Measurements from ENCODE around the gene DCAF15. TPM values are rescaled to one million over a fixed set of nuclear protein-coding genes. Genes with fewer than 3 reads are reported as not detected.
A peak's percentile ranks its signal among the peaks of the same experiment; 100 is the strongest.

DCAF15 gene
- total RNA-seq, 1 donor from 2014 or later = 21.0 TPM

DNA sequence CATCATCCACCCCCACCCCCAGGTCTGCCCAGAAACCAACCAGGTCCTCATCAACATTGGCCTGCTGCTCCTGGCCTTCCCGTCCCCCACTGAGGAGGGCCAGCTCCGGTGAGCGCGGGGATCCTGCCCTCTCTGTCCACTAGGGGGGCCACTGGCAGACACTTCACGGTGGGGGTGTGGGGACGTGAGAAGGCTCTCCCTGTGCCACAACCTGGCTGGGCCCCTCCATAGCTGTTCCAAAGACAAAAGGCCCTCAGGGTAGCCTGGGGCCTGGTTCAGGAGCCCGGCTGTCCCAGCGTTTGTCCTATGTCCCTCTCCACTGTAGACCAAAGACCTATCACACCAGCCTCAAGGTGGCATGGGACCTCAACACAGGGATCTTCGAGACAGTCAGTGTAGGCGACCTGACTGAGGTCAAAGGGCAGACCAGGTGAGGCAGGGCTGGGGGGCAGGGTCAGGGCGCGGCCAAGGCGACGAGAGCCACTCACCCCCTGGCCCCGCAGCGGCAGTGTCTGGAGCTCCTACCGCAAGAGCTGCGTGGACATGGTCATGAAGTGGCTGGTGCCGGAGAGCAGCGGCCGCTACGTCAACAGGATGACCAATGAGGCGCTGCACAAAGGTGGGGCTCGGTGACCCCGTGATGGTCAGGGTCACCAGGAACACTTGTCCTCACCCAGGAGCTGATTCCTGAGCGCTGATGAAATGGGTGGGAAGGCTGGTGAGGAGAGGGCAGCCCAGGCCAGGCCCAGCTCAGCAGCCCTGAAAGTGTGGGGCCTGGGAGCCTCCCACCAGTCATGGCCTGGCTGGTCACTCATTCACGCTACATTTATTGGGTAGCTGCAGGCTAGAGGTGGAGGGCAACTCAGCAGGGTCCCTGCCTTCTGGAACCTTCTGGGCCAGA, 7.9 kb downstream of the DCAF15 start:
- H3K27me3 Mint-ChIP-seq (ENCODE audit: low read depth) = no peaks in the 10 kb centered on the region
- no peak overlapping the region for H3K27ac Mint-ChIP-seq (ENCODE audit: unreplicated experiment)

GRCh38 chr19:13960863-13961784, 8.8 kb downstream of the DCAF15 start:
- H3K27ac Mint-ChIP-seq (ENCODE audit: unreplicated experiment) = no peak overlapping the region
- no peak overlapping the region for H3K4me3 Mint-ChIP-seq (ENCODE audit: unreplicated experiment)
- no peaks in the 10 kb centered on the region for H3K27me3 Mint-ChIP-seq (ENCODE audit: low read depth)
- H3K4me1 Mint-ChIP-seq (ENCODE audit: low read depth) = peaks cover 2% of the 10 kb centered on the region
- peaks cover 14% of the 10 kb centered on the region for H3K36me3 Mint-ChIP-seq (ENCODE audit: low read depth)
- peak; percentile 15 for TF ChIP-seq CTCF (IDR thresholded peaks at IDR 0.05)
- H3K9me3 Mint-ChIP-seq (ENCODE audit: low read depth) = no peaks in the 10 kb centered on the region
- no peak for DNase-seq (ENCODE audit: low spot score)

More for the DNA sequence above, 7.9 kb downstream of the DCAF15 start:
- peak; percentile 48 for TF ChIP-seq CTCF (IDR thresholded peaks at IDR 0.05)
- no peak overlapping the region for H3K4me3 Mint-ChIP-seq (ENCODE audit: unreplicated experiment)
- no peaks in the 10 kb centered on the region for H3K9me3 Mint-ChIP-seq (ENCODE audit: low read depth)
- H3K4me1 Mint-ChIP-seq (ENCODE audit: low read depth) = peaks cover 2% of the 10 kb centered on the region
- DNase-seq (ENCODE audit: low spot score) = no peak
- H3K36me3 Mint-ChIP-seq (ENCODE audit: low read depth) = peaks cover 17% of the 10 kb centered on the region

DNA sequence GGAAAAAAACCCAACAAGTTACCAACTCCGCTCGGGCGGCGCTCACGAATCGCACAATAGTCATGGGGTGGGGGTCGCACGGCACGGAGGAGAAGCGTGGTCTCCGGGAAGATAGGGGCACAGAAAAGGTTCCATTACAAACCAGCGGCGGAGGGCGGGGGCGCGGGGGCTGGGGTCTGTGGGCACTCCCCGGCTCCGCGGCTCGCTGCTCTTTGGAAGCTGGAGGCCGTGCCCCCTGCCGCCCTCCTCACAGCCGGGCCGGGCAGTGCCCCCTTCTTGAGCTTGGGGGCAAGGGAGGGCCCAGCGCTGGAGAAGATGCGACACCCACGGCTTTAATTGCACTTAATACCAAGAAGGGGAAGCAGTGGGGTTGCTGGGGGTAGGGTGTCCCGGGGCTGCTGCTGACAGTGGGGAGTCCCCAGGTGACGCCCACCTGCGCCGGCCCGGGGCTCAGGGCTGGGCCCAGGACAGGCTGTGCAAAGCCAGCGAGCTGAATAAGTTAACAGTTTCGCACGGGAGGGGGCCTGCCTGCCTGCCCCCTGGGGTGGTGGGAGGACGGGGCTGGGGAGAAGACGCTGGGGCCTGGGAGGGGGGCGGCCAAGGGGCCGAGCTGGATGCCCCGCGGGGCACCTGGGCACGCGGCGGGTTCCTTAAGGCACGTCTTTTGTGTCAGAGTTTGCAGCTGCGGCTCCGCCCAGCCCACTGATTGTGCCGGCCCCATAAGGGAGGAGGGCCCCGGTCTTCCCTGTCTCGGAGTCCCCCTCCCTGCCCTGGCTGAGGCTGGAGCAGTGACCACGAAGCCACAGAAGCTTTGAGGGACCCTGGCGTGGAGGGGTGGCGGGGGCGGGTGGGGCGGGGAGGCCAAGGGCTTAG, 9.8 kb downstream of the DCAF15 start:
- no peak for DNase-seq (ENCODE audit: low spot score)
- no peak overlapping the region for H3K4me3 Mint-ChIP-seq (ENCODE audit: unreplicated experiment)
- H3K4me1 Mint-ChIP-seq (ENCODE audit: low read depth) = peaks cover 2% of the 10 kb centered on the region
- peaks cover 12% of the 10 kb centered on the region for H3K36me3 Mint-ChIP-seq (ENCODE audit: low read depth)
- no peaks in the 10 kb centered on the region for H3K27me3 Mint-ChIP-seq (ENCODE audit: low read depth)
- no peak for TF ChIP-seq CTCF (IDR thresholded peaks at IDR 0.05)
- H3K27ac Mint-ChIP-seq (ENCODE audit: unreplicated experiment) = no peak overlapping the region
- H3K9me3 Mint-ChIP-seq (ENCODE audit: low read depth) = no peaks in the 10 kb centered on the region

GRCh38 chr19:13962699-13963602, 10.6 kb downstream of the DCAF15 start:
- H3K27ac Mint-ChIP-seq (ENCODE audit: unreplicated experiment) = no peak overlapping the region

More at GRCh38 chr19:13962699-13963602, 10.6 kb downstream of the DCAF15 start:
- TF ChIP-seq CTCF (IDR thresholded peaks at IDR 0.05) = no peak
- no peaks in the 10 kb centered on the region for H3K9me3 Mint-ChIP-seq (ENCODE audit: low read depth)
- DNase-seq (ENCODE audit: low spot score) = peak; percentile 93
- H3K4me1 Mint-ChIP-seq (ENCODE audit: low read depth) = peaks cover 2% of the 10 kb centered on the region
- no peak overlapping the region for H3K4me3 Mint-ChIP-seq (ENCODE audit: unreplicated experiment)
- peaks cover 12% of the 10 kb centered on the region for H3K36me3 Mint-ChIP-seq (ENCODE audit: low read depth)
- no peaks in the 10 kb centered on the region for H3K27me3 Mint-ChIP-seq (ENCODE audit: low read depth)
